GM12878 (cell line): ENCODE data around the gene SELENOS. TPM values are rescaled to one million over a fixed set of nuclear protein-coding genes. Genes with fewer than 3 reads are reported as not detected.
A peak's percentile ranks its signal among the peaks of the same experiment; 100 is the strongest.

Source experiments
- BACH1 ChIP-seq: fragments of 450-650 bp; IDR thresholded peaks from 2 replicates; pipeline ENCODE4 v1.6.1; 2017; ENCODE audit warnings: mild to moderate bottlenecking, borderline replicate concordance
- CBX3 ChIP-seq: fragments of 200-600 bp; sonication (generic); IDR thresholded peaks from 2 replicates; pipeline ENCODE4 v1.6.1; 2016; ENCODE audit warnings: low read depth, borderline replicate concordance
- E2F8 ChIP-seq: fragments of 450-650 bp; IDR thresholded peaks from 2 replicates; pipeline ENCODE4 v1.6.1; 2018; ENCODE audit warnings: mild to moderate bottlenecking, low read depth, moderate library complexity; ENCODE audit not compliant: partially characterized antibody
- IKZF1 ChIP-seq: fragments of 450-650 bp; conservative IDR thresholded peaks from 2 replicates; pipeline ENCODE4 v1.6.1; 2017; ENCODE audit warnings: antibody characterized with exemption, mild to moderate bottlenecking
- MXI1 ChIP-seq: fragments of 150-350 bp; IDR thresholded peaks from 2 replicates; pipeline ENCODE4 v1.6.1; 2011; ENCODE audit warnings: low read depth, mild to moderate bottlenecking, inconsistent platforms, low read length, improper control_type of control experiment
- NR2C2 ChIP-seq: IDR thresholded peaks from 2 replicates; pipeline ENCODE4 v1.6.1; 2011; ENCODE audit warnings: borderline replicate concordance, low read depth; ENCODE audit not compliant: control insufficient read depth, insufficient read length
- PML ChIP-seq: IDR thresholded peaks from 2 replicates; pipeline ENCODE4 v1.6.1; 2012; ENCODE audit warnings: low read length, inconsistent platforms
- RELB ChIP-seq: fragments of 450-650 bp; IDR thresholded peaks from 2 replicates; pipeline ENCODE4 v1.6.1; 2017; ENCODE audit warnings: low read depth, mild to moderate bottlenecking, moderate library complexity
- SKIL ChIP-seq: fragments of 450-650 bp; IDR thresholded peaks from 2 replicates; pipeline ENCODE4 v1.6.1; 2017; ENCODE audit warnings: mild to moderate bottlenecking, low read depth, inconsistent platforms; ENCODE audit not compliant: poor library complexity, severe bottlenecking
- SUZ12 ChIP-seq: fragments of 200-600 bp; sonication (generic); IDR thresholded peaks from one replicate; pipeline ENCODE4 v1.6.1; 2018; ENCODE audit warnings: antibody characterized with exemption, mild to moderate bottlenecking; ENCODE audit not compliant: unreplicated experiment
- TAF1 ChIP-seq: IDR thresholded peaks from 2 replicates; pipeline ENCODE4 v1.6.1; 2011; ENCODE audit warnings: mild to moderate bottlenecking, low read depth, low read length, borderline replicate concordance
- TCF12 ChIP-seq: IDR thresholded peaks from 2 replicates; pipeline ENCODE4 v1.6.1; 2011; ENCODE audit warnings: low read depth, mild to moderate bottlenecking, low read length
- YBX1 ChIP-seq: fragments of 450-650 bp; IDR thresholded peaks from 2 replicates; pipeline ENCODE4 v1.6.1; 2016; ENCODE audit warnings: antibody characterized with exemption
- YY1 ChIP-seq: IDR thresholded peaks from 2 replicates; pipeline ENCODE4 v1.6.1; 2011; ENCODE audit warnings: low read depth, mild to moderate bottlenecking, low read length
- ZBTB11 ChIP-seq: fragments of 450-650 bp; formaldehyde crosslinking; IDR thresholded peaks from 2 replicates; pipeline ENCODE4 v1.5.0; 2022; ENCODE audit warnings: mild to moderate bottlenecking, missing genetic modification characterization
- ZBTB33 ChIP-seq: fragments of 450-650 bp; IDR thresholded peaks from 2 replicates; pipeline ENCODE4 v1.6.1; 2017; ENCODE audit warnings: mild to moderate bottlenecking
- ZNF384 ChIP-seq: IDR thresholded peaks from 2 replicates; pipeline ENCODE4 v1.6.1; 2012; ENCODE audit warnings: low read depth, mild to moderate bottlenecking, low read length, improper control_type of control experiment, borderline replicate concordance
- polyA plus RNA-seq, 11 experiments: library from polyadenylated mRNA; depleted of rRNA in 4 of 11; unstranded in 6 of 11; stranded (reverse) in 5 of 11; fragments of >200 nt; fragmentation: Nextera tagmentation in 4 of 11; fragmentation: Illumina TruSeq in 1 of 11; extraction: Ambion mirVana in 4 of 11; extraction: Trizol in 1 of 11; gene quantifications; 1 replicate in 1 of 11; 2 replicates in 10 of 11; pipeline versions ENCODE4 v1.2.1 to v1.2.3, GENCODE V29; 2011 to 2016; ENCODE audit warnings: inconsistent platforms in 2 of 11, missing spikeins in 2 of 11, low read depth in 1 of 11
- total RNA-seq, 4 experiments: library from RNA; depleted of rRNA in 3 of 4; stranded (reverse); fragments of >200 nt in 3 of 4; fragmentation: Illumina TruSeq in 1 of 4; extraction: Trizol in 1 of 4; gene quantifications; 2 replicates each; pipeline versions ENCODE4 v1.2.1 to v1.2.3, GENCODE V29; 2013 to 2021

SELENOS gene
- total and polyA plus RNA-seq, 10 of the 15 experiments (the other 5 are each of a cell fraction or from before 2014, with no cell fraction given), result 25.8 to 90.1 (median 37.3) TPM

GRCh38 chr15:101242160-101242998 is 34.9 kb downstream of the SELENOS start (continued):
- TF ChIP-seq BACH1, result no peak
- TF ChIP-seq PML, result no peak
- TF ChIP-seq NR2C2, result no peak
- no peak for TF ChIP-seq SKIL
- TF ChIP-seq SUZ12, result no peak
- TF ChIP-seq MXI1, result peak; percentile 56; the same call in 1 of the 2 replicates
- TF ChIP-seq CBX3, result no peak
- peak; percentile 56; the same call in 1 of the 2 replicates for TF ChIP-seq RELB
- TF ChIP-seq ZNF384, result no peak
- TF ChIP-seq TAF1, result no peak
- TF ChIP-seq ZBTB11 (CRISPR knock-in tag), result no peak
- TF ChIP-seq YY1, result 0 out of 2 replicates have a peak, but pooled peaks have one; percentile 5
- no peak for TF ChIP-seq YBX1
- no peak for TF ChIP-seq E2F8
- no peak for TF ChIP-seq TCF12
- TF ChIP-seq ZBTB33, result no peak
- peak; percentile 71 for TF ChIP-seq IKZF1
